ENCODE measurements around the gene DCAF5. TPM values are rescaled to one million over a fixed set of nuclear protein-coding genes. Genes with fewer than 3 reads are reported as not detected.

DCAF5 gene
- polyA plus RNA-seq, 3 donors = 22.2 to 55.1 (median 30.6) TPM

GRCh38 chr14:69161590-69161989 lies 8.7 kb upstream of the DCAF5 start:
- Mint-ChIP-seq H3K4me3 (no peak overlapping the region), H3K36me3 (no peaks in the 10 kb centered on the region), H3K27me3 (ENCODE audit: low read depth in 3 of 3) (peaks cover 8 to 32% (median 28%) of the 10 kb centered on the region in 3 donors), H3K4me1 (no peaks in the 10 kb centered on the region), H3K27ac (no peak overlapping the region), H3K9me3 (peaks cover 5 to 26% (median 16%) of the 10 kb centered on the region in 7 donors)
- no CpG with 5 or more reads among the region's 1 CpG for WGBS (ENCODE audit: insufficient coverage)
- H2AFZ ChIP-seq (ENCODE audit: insufficient read depth, low read depth, low read length, poor library complexity, severe bottlenecking) = no peak overlapping the region
- H3K9ac ChIP-seq (ENCODE audit: insufficient read depth, low read length, poor library complexity, severe bottlenecking) = no peak overlapping the region
- DNase-seq = no peak
- H3K4me1 ChIP-seq (ENCODE audit: control insufficient read depth in 1 of 2, insufficient read depth in 2 of 2, low read length in 2 of 2) = no peaks in the 10 kb centered on the region
- no peak overlapping the region for H3K27ac ChIP-seq (ENCODE audit: low read depth in 1 of 2, low read length in 2 of 2)
- intact Hi-C loops (cut with micrococcal nuclease) = no loop called here
- peaks cover 3 to 13% of the 10 kb centered on the region in 2 donors for H3K27me3 ChIP-seq (ENCODE audit: control insufficient read depth in 2 of 2, insufficient read depth in 2 of 2, low read length in 2 of 2)
- H3K9me3 ChIP-seq (replicated peaks in 1 of 2; ENCODE audit: control insufficient read depth in 1 of 2, insufficient read depth in 1 of 2, low read length in 2 of 2) = peaks cover 0 to 9% of the 10 kb centered on the region in 2 donors
- no peaks in the 10 kb centered on the region for H3K79me2 ChIP-seq (ENCODE audit: insufficient read depth, low read length)
- no peak overlapping the region for H3K4me2 ChIP-seq (replicated peaks; ENCODE audit: extremely low read depth, low read length, poor library complexity, severe bottlenecking)
- no peak for TF ChIP-seq CTCF (IDR thresholded peaks at IDR 0.05)
- H3K36me3 ChIP-seq (replicated peaks in 1 of 2; ENCODE audit: control insufficient read depth in 1 of 2, insufficient read depth in 2 of 2, low read length in 2 of 2) = no peaks in the 10 kb centered on the region
- no peak overlapping the region for H3K4me3 ChIP-seq (replicated peaks in 1 of 3; ENCODE audit: low read depth in 2 of 3, low read length in 3 of 3)
- no peaks in the 10 kb centered on the region for H4K20me1 ChIP-seq (ENCODE audit: insufficient read depth, low read length)

- no peak overlapping the region for H3K27ac ChIP-seq (ENCODE audit: low read depth in 1 of 2, low read length in 2 of 2)
- Mint-ChIP-seq H3K27ac (no peak overlapping the region), H3K4me3 (no peak overlapping the region), H3K36me3 (no peaks in the 10 kb centered on the region), H3K27me3 (ENCODE audit: low read depth in 3 of 3) (peaks cover 4 to 42% (median 41%) of the 10 kb centered on the region in 3 donors), H3K4me1 (peaks cover 7% of the 10 kb centered on the region), H3K9me3 (peaks cover 0 to 4% (median 3%) of the 10 kb centered on the region in 7 donors)
- peaks cover 16% of the 10 kb centered on the region for H3K79me2 ChIP-seq (ENCODE audit: insufficient read depth, low read length)
- no peaks in the 10 kb centered on the region for H3K9me3 ChIP-seq (replicated peaks in 1 of 2; ENCODE audit: control insufficient read depth in 1 of 2, insufficient read depth in 1 of 2, low read length in 2 of 2)
- peaks cover 10 to 40% of the 10 kb centered on the region in 2 donors for H3K27me3 ChIP-seq (ENCODE audit: control insufficient read depth in 2 of 2, insufficient read depth in 2 of 2, low read length in 2 of 2)
- H2AFZ ChIP-seq (ENCODE audit: insufficient read depth, low read depth, low read length, poor library complexity, severe bottlenecking) = no peak overlapping the region
- intact Hi-C loops (cut with micrococcal nuclease) = no loop called here
- TF ChIP-seq CTCF (IDR thresholded peaks at IDR 0.05) = no peak
- H3K4me2 ChIP-seq (replicated peaks; ENCODE audit: extremely low read depth, low read length, poor library complexity, severe bottlenecking) = no peak overlapping the region
- H3K4me1 ChIP-seq (ENCODE audit: control insufficient read depth in 1 of 2, insufficient read depth in 2 of 2, low read length in 2 of 2) = peaks cover 8 to 10% of the 10 kb centered on the region in 2 donors
- H3K36me3 ChIP-seq (replicated peaks in 1 of 2; ENCODE audit: control insufficient read depth in 1 of 2, insufficient read depth in 2 of 2, low read length in 2 of 2) = no peaks in the 10 kb centered on the region
- no peak overlapping the region for H3K9ac ChIP-seq (ENCODE audit: insufficient read depth, low read length, poor library complexity, severe bottlenecking)
- no peak overlapping the region for H3K4me3 ChIP-seq (replicated peaks in 1 of 3; ENCODE audit: low read depth in 2 of 3, low read length in 3 of 3)
- no peak for DNase-seq
- peaks cover under 1% of the 10 kb centered on the region for H4K20me1 ChIP-seq (ENCODE audit: insufficient read depth, low read length)
These were observed 3.3 kb upstream of the DCAF5 start for GRCh38 chr14:69156224-69156623.

All from CD14-positive monocyte (primary cell).